Hepatocyte (in vitro differentiated cells): Measurements from ENCODE around the gene STARD8.

Experiments
- CTCF ChIP-seq: fragments of 200-600 bp; sonication (generic); IDR thresholded peaks from 2 replicates; pipeline ENCODE4 v1.5.1; 2016; ENCODE audit warnings: antibody characterized with exemption, mild to moderate bottlenecking; ENCODE audit not compliant: poor library complexity
- EZH2 ChIP-seq: fragments of 200-600 bp; sonication (generic); IDR thresholded peaks from 2 replicates; pipeline ENCODE4 v1.6.1; 2016; ENCODE audit warnings: antibody characterized with exemption, mild to moderate bottlenecking, borderline replicate concordance

GRCh38 chrX:68719181-68719903 is 71.9 kb downstream of the STARD8 start:
- TF ChIP-seq CTCF, result no peak
- no peak for TF ChIP-seq EZH2
